ENCODE results near the gene ACRBP. TPM values are rescaled to one million over a fixed set of nuclear protein-coding genes. Genes with fewer than 3 reads are reported as not detected.
A peak's percentile ranks its signal among the peaks of the same experiment; 100 is the strongest.

The ACRBP gene
- total RNA-seq: 0.37 to 0.74 TPM (median 0.41 TPM) in 3 replicates
- long read RNA-seq: 0 reads

DNA sequence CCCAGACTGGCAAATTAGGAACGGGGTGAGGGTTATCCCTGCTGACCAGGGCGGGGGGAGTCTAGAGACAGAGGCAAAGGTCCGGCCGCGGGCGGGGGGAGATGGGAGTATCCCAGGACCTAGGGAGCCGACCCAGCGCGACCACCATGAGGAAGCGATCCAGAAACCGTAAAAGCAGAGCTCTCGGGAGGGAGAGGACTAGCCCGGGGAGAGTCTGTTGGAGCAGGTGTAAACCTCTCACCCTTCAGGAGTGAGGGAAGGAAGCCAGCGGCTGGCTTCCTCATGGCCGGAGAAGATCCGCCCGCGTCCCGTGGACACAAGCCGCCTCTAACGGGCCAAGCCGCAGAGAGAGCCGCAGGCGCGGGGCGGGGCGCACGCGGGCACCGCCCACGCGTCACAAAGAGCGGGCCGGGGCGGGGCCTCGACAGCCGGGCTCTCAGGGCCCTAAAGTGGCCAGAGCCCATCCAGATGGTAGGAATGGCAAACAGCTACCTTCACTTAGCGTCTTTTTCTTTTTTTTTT, at the start of gene ACRBP:
Gene ACRBP, minus strand, starts transcription at position 350 of the 522 bp plus-strand sequence. Its CDS starts 66 bp downstream, at position 284.
- H3K4me3 Mint-ChIP-seq (ENCODE audit: unreplicated experiment): peak within 1 kb of the TSS; percentile 60
- H3K27me3 Mint-ChIP-seq (ENCODE audit: low read depth): peaks cover 2% of the 10 kb centered on the region
- H3K27ac Mint-ChIP-seq (ENCODE audit: unreplicated experiment): peak within 1 kb of the TSS; percentile 22
- TF ChIP-seq, protein P1, sequence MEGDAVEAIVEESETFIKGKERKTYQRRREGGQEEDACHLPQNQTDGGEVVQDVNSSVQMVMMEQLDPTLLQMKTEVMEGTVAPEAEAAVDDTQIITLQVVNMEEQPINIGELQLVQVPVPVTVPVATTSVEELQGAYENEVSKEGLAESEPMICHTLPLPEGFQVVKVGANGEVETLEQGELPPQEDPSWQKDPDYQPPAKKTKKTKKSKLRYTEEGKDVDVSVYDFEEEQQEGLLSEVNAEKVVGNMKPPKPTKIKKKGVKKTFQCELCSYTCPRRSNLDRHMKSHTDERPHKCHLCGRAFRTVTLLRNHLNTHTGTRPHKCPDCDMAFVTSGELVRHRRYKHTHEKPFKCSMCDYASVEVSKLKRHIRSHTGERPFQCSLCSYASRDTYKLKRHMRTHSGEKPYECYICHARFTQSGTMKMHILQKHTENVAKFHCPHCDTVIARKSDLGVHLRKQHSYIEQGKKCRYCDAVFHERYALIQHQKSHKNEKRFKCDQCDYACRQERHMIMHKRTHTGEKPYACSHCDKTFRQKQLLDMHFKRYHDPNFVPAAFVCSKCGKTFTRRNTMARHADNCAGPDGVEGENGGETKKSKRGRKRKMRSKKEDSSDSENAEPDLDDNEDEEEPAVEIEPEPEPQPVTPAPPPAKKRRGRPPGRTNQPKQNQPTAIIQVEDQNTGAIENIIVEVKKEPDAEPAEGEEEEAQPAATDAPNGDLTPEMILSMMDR (IDR thresholded peaks at IDR 0.05): no peak
- no peaks in the 10 kb centered on the region for H3K4me1 Mint-ChIP-seq (ENCODE audit: low read depth)
- peaks cover 10% of the 10 kb centered on the region for H3K9me3 Mint-ChIP-seq (ENCODE audit: low read depth)
- peaks cover 28% of the 10 kb centered on the region for H3K36me3 Mint-ChIP-seq (ENCODE audit: low read depth)
- DNase-seq (ENCODE audit: low spot score): no peak

DNA sequence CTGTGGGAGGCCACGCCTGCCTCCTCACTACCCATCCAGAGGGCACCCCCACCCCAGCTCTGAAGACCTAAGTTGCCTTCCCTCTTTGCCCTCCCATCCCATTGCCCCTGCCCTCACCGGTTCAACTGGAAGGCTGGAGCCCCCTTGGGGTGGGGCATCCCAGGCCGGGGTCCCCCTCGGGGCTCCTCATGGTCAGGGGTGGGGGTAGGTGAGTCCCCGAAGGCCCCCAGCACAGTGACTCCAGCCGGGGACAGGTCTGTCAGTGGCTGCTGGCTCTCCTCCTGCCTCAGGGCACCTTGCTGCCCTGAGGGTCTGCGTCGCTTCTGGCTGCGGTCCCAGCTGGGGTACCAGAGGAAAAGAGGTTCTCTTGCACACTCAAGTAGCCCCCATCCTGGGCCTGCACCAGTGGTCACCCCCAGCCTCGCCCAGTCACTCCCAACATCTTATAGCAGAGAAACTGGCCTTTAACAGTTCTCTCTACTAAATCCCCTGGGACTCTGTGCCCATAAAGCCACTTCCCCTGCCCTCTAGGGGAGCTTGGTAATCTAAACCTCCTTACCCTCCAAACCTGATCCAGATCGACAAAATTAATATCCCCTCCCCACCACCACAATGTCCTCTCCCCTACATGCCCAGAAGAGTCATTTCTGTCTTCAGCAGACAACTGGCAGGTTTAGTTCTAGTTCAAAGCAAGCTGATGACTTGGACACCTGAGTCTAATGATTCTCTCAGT, 48.2 kb upstream of the ACRBP start:
- Mint-ChIP-seq H3K36me3 (ENCODE audit: low read depth) (peaks cover 3% of the 10 kb centered on the region), H3K27ac (ENCODE audit: unreplicated experiment) (no peak overlapping the region), H3K4me3 (ENCODE audit: unreplicated experiment) (no peak overlapping the region), H3K9me3 (ENCODE audit: low read depth) (no peaks in the 10 kb centered on the region), H3K4me1 (ENCODE audit: low read depth) (peaks cover 13% of the 10 kb centered on the region), H3K27me3 (ENCODE audit: low read depth) (no peaks in the 10 kb centered on the region)
- TF ChIP-seq, protein P1 (IDR thresholded peaks at IDR 0.05): no peak
- DNase-seq (ENCODE audit: low spot score): no peak

DNA sequence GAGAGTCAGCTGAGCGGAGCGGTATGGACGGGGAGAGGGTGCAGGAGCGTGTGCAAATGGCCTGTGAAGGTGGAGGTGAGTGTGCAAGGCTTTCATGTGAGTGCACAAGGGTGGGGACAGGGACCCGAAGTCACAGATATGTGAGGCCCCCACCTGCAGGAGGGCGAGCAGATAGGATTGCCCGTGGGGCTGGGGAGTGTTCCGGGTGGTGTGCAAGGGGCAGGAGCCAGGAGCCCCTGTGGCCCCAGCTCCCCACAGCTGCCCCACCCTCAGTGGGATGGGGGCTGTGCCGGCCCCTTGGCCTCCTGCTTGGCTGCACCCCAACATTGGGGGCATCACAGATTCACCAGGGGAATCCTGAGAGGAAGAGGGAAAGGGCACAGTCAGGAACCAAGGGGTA, 47.5 kb upstream of the ACRBP start:
- no peaks in the 10 kb centered on the region for H3K27me3 Mint-ChIP-seq (ENCODE audit: low read depth)
- TF ChIP-seq, protein P1 (IDR thresholded peaks at IDR 0.05): no peak
- no peak overlapping the region for H3K27ac Mint-ChIP-seq (ENCODE audit: unreplicated experiment)
- H3K36me3 Mint-ChIP-seq (ENCODE audit: low read depth): peaks cover 3% of the 10 kb centered on the region
- no peak overlapping the region for H3K4me3 Mint-ChIP-seq (ENCODE audit: unreplicated experiment)
- no peaks in the 10 kb centered on the region for H3K9me3 Mint-ChIP-seq (ENCODE audit: low read depth)
- DNase-seq (ENCODE audit: low spot score): no peak
- peaks cover 18% of the 10 kb centered on the region for H3K4me1 Mint-ChIP-seq (ENCODE audit: low read depth)

DNA sequence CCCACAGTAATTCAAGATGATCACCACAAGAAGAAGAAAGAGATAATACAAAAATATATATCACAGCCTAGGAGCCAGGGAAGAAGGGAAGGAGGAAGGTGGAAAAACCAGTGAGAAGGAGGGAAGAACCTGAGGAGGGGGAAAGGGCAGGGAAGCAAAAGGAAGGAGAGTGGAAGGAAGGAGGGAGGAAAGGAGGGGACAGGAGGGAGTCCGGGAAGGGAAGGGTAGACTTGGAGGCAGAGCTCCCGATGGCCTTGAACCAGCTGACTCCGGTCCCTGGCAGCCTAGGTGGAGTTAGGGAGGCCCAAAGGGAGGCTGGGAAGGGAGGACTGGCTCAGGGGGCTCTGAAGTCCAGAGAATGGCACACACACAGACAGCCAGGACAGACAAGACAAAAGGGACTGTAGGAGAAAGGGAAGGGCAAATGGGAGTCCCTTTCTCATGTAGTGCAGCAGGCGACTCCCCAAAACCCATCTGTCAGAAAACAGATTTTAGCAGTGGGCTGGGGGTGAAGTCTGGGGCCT, 46.7 kb upstream of the ACRBP start:
- Mint-ChIP-seq H3K4me3 (ENCODE audit: unreplicated experiment) (no peak overlapping the region), H3K36me3 (ENCODE audit: low read depth) (peaks cover 3% of the 10 kb centered on the region), H3K4me1 (ENCODE audit: low read depth) (peaks cover 13% of the 10 kb centered on the region), H3K9me3 (ENCODE audit: low read depth) (no peaks in the 10 kb centered on the region), H3K27me3 (ENCODE audit: low read depth) (no peaks in the 10 kb centered on the region), H3K27ac (ENCODE audit: unreplicated experiment) (no peak overlapping the region)
- no peak for DNase-seq (ENCODE audit: low spot score)
- TF ChIP-seq, protein P1 (IDR thresholded peaks at IDR 0.05): no peak

DNA sequence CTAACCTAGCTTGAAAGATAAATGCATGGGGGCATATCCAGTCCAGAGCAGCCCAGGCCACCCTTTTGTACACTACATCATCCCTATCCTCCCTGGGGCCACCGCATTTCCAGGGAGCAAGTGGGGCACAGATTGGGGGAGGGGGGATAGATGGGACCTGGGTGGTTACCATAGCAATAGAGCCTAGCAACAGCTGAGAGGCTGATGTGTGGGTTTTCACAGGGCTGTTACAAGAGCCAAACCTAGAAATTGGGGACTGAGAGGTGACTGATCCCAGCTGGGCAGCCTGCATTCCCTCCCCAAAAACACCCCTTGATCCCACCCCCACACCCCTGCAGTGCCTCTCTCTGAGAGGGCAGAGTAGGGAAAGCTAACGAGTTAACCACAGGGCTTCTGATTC, 45.7 kb upstream of the ACRBP start:
- Mint-ChIP-seq H3K4me3 (ENCODE audit: unreplicated experiment) (no peak overlapping the region), H3K27me3 (ENCODE audit: low read depth) (no peaks in the 10 kb centered on the region), H3K4me1 (ENCODE audit: low read depth) (peaks cover 17% of the 10 kb centered on the region), H3K27ac (ENCODE audit: unreplicated experiment) (no peak overlapping the region), H3K36me3 (ENCODE audit: low read depth) (peaks cover 3% of the 10 kb centered on the region), H3K9me3 (ENCODE audit: low read depth) (no peaks in the 10 kb centered on the region)
- no peak for DNase-seq (ENCODE audit: low spot score)
- TF ChIP-seq, protein P1 (IDR thresholded peaks at IDR 0.05): no peak

Data from chondrocyte (in vitro differentiated cells).